GM23248 (cell line): ENCODE measurements around the gene PNMT. TPM values are rescaled to one million over a fixed set of nuclear protein-coding genes. Genes with fewer than 3 reads are reported as not detected.

Experiments used
- DNase-seq: peaks from one replicate; pipeline ENCODE4 v3.0.0-alpha.2; 2015
- H2AFZ ChIP-seq: fragments of 200-600 bp; sonication (generic); 2 replicates; pipeline ENCODE4 v1.6.1; 2016; ENCODE audit warnings: antibody characterized with exemption
- H3F3A ChIP-seq: fragments of 200-600 bp; sonication (generic); 2 replicates; pipeline ENCODE4 v1.6.1; 2016; ENCODE audit warnings: mild to moderate bottlenecking, antibody characterized with exemption, mixed run types; ENCODE audit not compliant: insufficient read depth
- H3K27ac ChIP-seq: fragments of 200-600 bp; sonication (generic); 2 replicates; pipeline ENCODE4 v1.5.1; 2016; ENCODE audit warnings: mild to moderate bottlenecking
- H3K27me3 ChIP-seq: fragments of 200-600 bp; sonication (generic); replicated peaks from 2 replicates; pipeline ENCODE4 v1.6.1; 2016; ENCODE audit warnings: mild to moderate bottlenecking; ENCODE audit not compliant: insufficient read depth
- H3K36me3 ChIP-seq: fragments of 200-600 bp; sonication (generic); 2 replicates; pipeline ENCODE4 v1.6.1; 2016; ENCODE audit warnings: low read depth, mild to moderate bottlenecking
- H3K4me1 ChIP-seq: fragments of 200-600 bp; sonication (generic); 2 replicates; pipeline ENCODE4 v1.6.1; 2016; ENCODE audit warnings: mild to moderate bottlenecking; ENCODE audit not compliant: insufficient read depth
- H3K4me2 ChIP-seq: fragments of 200-600 bp; sonication (generic); one replicate; pipeline ENCODE4 v1.6.1; 2016; ENCODE audit warnings: mild to moderate bottlenecking; ENCODE audit not compliant: unreplicated experiment
- H3K4me3 ChIP-seq: fragments of 200-600 bp; sonication (generic); 2 replicates; pipeline ENCODE4 v1.5.1; 2016; ENCODE audit warnings: mild to moderate bottlenecking
- H3K79me2 ChIP-seq: fragments of 200-600 bp; sonication (generic); 2 replicates; pipeline ENCODE4 v1.6.1; 2016; ENCODE audit warnings: mild to moderate bottlenecking; ENCODE audit not compliant: insufficient read depth
- H3K9ac ChIP-seq: fragments of 200-600 bp; sonication (generic); 2 replicates; pipeline ENCODE4 v1.6.1; 2016; ENCODE audit warnings: mild to moderate bottlenecking
- H3K9me2 ChIP-seq: fragments of 200-600 bp; sonication (generic); 2 replicates; pipeline ENCODE4 v1.6.1; 2016; ENCODE audit warnings: mixed run types, mild to moderate bottlenecking, moderate library complexity; ENCODE audit not compliant: insufficient read depth
- H3K9me3 ChIP-seq: fragments of 200-600 bp; sonication (generic); one replicate; pipeline ENCODE4 v1.6.1; 2017; ENCODE audit warnings: low read depth
- H4K20me1 ChIP-seq: fragments of 200-600 bp; sonication (generic); 2 replicates; pipeline ENCODE4 v1.6.0; 2016; ENCODE audit not compliant: insufficient read depth
- EZH2 ChIP-seq: fragments of 200-600 bp; sonication (generic); IDR thresholded peaks from 2 replicates; pipeline ENCODE4 v1.6.1; 2018; ENCODE audit warnings: antibody characterized with exemption, mild to moderate bottlenecking; ENCODE audit not compliant: insufficient read depth, poor library complexity, severe bottlenecking
- EZH2phosphoT487 ChIP-seq: fragments of 200-600 bp; sonication (generic); IDR thresholded peaks from 2 replicates; pipeline ENCODE4 v1.6.1; 2018; ENCODE audit warnings: antibody characterized with exemption, moderate library complexity, mild to moderate bottlenecking, low read depth; ENCODE audit not compliant: insufficient read depth
- WGBS, 2 experiments: methylation state at CpG; one replicate each; pipeline ENCODE4 v1.1.6; 2015 to 2017; ENCODE audit warnings: low lambda C conversion rate in 2 of 2, low coverage in 1 of 2; ENCODE audit errors: missing lambda C conversion rate in 2 of 2; 5-methylcytosine and 5-hydroxymethylcytosine counted together
- in situ Hi-C: fragments of 300-500 bp; cut with MboI; formaldehyde crosslinking; loops from 2 replicates; pipeline ENCODE4 v1.15.0; 2020
- polyA plus RNA-seq: library from polyadenylated mRNA; unstranded; fragments of >200 nt; fragmentation: Nextera tagmentation; extraction: Ambion mirVana; gene quantifications from 2 replicates; pipeline ENCODE4 v1.2.1, GENCODE V29; 2016
- total RNA-seq: library from RNA; depleted of rRNA; stranded (reverse); fragments of >200 nt; shearing (Covaris generic); gene quantifications from 2 replicates; pipeline ENCODE4 v1.2.3, GENCODE V29; 2014

Gene PNMT
- total and polyA plus RNA-seq, 2 experiments from 2014 or later = not detected

DNA sequence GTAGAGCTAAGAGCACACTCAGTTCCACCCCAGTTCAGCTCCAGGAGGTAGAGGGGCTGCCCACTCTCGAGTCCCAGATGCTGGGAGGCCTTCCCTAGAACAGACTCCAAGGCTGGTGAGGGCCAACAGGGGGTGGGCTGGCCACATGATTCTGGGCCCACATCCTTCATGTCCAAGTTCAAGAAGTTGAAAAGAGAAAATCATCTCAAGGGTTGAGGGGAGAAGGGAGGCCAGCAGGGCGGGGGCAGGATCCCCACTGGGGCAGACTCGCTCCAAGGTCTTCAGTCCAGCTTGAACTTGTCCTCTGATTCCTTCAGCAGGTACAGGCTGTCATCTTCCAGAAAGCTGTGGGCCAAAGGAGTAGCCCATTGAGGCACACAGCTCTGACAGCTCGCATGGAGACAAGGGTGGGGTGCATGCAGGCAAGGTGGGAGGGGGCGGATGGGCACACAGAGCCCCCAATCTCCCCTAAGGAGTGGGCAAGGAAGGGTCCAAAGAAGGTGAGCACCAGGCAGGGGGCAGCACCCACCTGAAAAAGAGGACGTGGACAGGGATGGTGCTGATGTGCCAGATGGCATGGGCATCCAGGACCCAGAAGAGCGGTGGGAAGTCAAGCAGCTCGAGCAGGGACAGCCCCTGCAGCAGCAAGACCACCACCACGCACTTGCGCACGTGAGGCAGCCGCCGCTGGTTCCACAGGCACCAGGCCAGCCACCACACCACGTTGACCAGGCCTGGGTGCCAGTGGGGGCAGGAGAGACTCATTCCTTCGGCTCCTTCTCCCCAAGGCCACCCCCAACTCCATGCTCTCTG is 4.5 kb downstream of the PNMT start:
- Histone ChIP-seq H3K27ac (no peak overlapping the region), H3K4me3 (no peak overlapping the region), H3K4me2 (no peak overlapping the region), H3F3A (no peaks in the 10 kb centered on the region), H2AFZ (no peak overlapping the region), H3K9me2 (no peaks in the 10 kb centered on the region), H4K20me1 (no peaks in the 10 kb centered on the region), H3K36me3 (no peaks in the 10 kb centered on the region), H3K9me3 (no peaks in the 10 kb centered on the region), H3K79me2 (no peaks in the 10 kb centered on the region), H3K4me1 (no peaks in the 10 kb centered on the region), H3K27me3 (peaks cover 21% of the 10 kb centered on the region; the same call in 1 of the 2 replicates), H3K9ac (no peak overlapping the region)
- WGBS, 2 experiments = 61 to 70% methylated on average over 13 to 15 of the region's 15 CpGs
- DNase-seq = no peak
- in situ Hi-C loops = no loop called here
- TF ChIP-seq EZH2phosphoT487 (no peak), EZH2 (no peak)

DNA sequence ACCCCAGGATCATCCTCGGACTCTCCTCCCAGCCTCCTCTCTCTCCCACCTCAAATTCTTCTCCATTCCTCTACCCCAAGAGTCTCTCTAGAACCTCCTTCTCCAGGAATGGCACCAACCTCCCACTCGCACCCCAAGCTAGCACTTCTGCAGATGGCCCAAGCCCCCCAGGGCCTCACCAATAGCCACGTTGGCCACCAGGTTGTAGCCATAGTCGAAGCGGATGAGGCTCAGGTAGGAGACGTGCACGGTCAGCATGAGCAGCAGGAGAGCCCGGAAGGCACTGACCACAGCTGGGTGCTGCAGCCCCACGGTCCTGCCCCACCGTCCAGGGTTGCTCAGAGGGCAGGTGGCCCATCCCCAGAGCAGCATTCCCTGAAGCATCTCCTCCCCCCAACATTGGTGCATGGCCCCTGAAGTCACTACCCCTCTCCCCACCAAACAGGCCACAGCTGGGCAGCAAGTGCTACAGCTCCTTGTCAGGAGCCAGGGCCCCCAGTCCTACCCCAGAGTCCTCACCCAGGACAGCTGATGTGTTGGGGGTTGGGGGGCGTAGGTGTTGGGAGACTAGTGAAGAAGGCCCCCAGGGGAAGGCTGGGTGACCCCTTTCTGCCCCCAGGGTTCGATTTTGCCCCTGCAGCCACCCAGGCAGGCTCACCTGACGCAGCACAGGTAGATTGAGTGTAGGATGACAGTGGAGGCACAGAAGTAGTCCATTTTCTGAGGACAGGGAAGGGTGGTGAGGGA is 5.3 kb downstream of the PNMT start:
- DNase-seq = no peak
- Histone ChIP-seq H3K36me3 (no peaks in the 10 kb centered on the region), H3K4me2 (no peak overlapping the region), H3K27ac (no peak overlapping the region), H3K9me3 (no peaks in the 10 kb centered on the region), H3K9ac (no peak overlapping the region), H3K4me3 (no peak overlapping the region), H3K4me1 (no peaks in the 10 kb centered on the region), H3K79me2 (no peaks in the 10 kb centered on the region), H2AFZ (no peak overlapping the region), H3K9me2 (no peaks in the 10 kb centered on the region), H3F3A (no peaks in the 10 kb centered on the region), H3K27me3 (peaks cover 18% of the 10 kb centered on the region; the same call in 1 of the 2 replicates), H4K20me1 (no peaks in the 10 kb centered on the region)
- TF ChIP-seq EZH2phosphoT487 = no peak
- in situ Hi-C loops = no loop called here
- 66 to 71% methylated on average over 13 of the region's 13 CpGs for WGBS, 2 experiments

DNA sequence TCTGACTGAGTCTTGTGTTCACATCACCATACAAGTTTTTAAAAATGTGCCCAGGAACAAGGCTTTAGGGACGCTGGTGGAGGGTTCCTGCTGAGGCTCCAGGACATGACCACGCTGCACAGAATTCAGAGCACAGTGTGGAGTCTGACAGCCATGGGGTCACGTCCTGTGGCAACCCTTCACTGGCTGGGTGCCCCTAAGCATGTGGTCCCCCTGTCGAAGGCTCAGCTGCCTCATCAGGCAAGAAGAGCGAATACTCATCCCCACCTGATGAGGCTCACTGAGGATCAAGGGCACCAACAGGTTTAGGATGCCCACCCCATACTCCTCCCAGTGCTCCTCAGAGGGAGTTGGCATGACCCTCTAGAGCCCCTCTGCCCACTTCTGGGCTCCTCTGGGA is 5.9 kb downstream of the PNMT start:
- H3K9me3 ChIP-seq = no peaks in the 10 kb centered on the region
- H3K27ac ChIP-seq = no peak overlapping the region
- H3K9me2 ChIP-seq = no peaks in the 10 kb centered on the region
- H3K4me3 ChIP-seq = no peak overlapping the region
- H4K20me1 ChIP-seq = no peaks in the 10 kb centered on the region
- no peak overlapping the region for H3K9ac ChIP-seq
- H2AFZ ChIP-seq = no peak overlapping the region
- in situ Hi-C loops = no loop called here
- no peak for TF ChIP-seq EZH2phosphoT487
- TF ChIP-seq EZH2 = no peak
- H3F3A ChIP-seq = no peaks in the 10 kb centered on the region
- peaks cover 13% of the 10 kb centered on the region; the same call in 1 of the 2 replicates for H3K27me3 ChIP-seq
- DNase-seq = no peak
- no peaks in the 10 kb centered on the region for H3K36me3 ChIP-seq
- H3K4me1 ChIP-seq = no peaks in the 10 kb centered on the region
- no peak overlapping the region for H3K4me2 ChIP-seq
- WGBS, 2 experiments = 52 to 53% methylated on average over 5 of the region's 5 CpGs
- no peaks in the 10 kb centered on the region for H3K79me2 ChIP-seq

DNA sequence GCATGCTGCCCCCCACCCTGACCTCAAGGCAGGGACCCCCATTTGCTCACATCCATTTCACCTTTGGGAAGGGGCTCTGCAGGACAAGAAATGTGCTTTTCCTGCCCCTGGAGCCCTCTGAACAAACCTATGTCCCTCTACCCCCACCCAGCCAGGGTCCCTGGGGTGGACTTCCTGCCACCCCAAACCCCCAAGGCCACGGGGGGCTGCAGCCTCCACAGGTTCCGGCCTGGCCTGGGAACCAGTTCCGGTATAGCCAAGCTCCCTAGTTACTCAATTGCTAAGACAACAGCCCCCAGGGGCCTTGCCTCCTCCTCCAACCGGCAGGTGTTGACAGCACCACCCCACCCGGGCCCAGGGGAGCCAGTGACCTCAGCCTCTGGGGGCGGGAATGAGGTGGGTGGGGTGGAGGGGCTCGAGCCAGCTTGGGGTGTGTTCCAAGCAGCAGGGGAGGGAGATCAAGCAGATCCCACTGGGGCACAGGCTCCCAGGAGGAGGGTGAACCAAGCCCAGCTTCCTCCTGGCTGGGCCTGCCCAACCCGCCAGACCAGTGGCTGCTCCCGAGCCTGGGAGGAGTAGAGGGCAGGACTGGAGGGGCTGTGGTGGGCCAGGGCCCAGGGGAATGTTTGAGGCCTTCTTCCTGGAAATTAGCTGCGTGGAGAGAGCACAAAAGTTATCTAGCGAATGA is 6.6 kb downstream of the PNMT start:
- Histone ChIP-seq H3K36me3 (no peaks in the 10 kb centered on the region), H3K4me3 (no peak overlapping the region), H3K4me1 (no peaks in the 10 kb centered on the region), H3K9ac (no peak overlapping the region), H3F3A (no peaks in the 10 kb centered on the region), H2AFZ (no peak overlapping the region), H3K27ac (no peak overlapping the region), H3K4me2 (no peak overlapping the region), H3K79me2 (no peaks in the 10 kb centered on the region), H4K20me1 (no peaks in the 10 kb centered on the region), H3K9me2 (no peaks in the 10 kb centered on the region), H3K27me3 (0 out of 2 replicates have a peak, but pooled peaks cover 11% of the 10 kb centered on the region), H3K9me3 (no peaks in the 10 kb centered on the region)
- in situ Hi-C loops = no loop called here
- DNase-seq = no peak
- 44 to 53% methylated on average over 9 of the region's 11 CpGs for WGBS, 2 experiments
- TF ChIP-seq EZH2phosphoT487 (no peak), EZH2 (no peak)
